GM19468 (cell line): ENCODE data around the gene ACSS1.

Source experiments
- ATAC-seq: cut with Tn5 transposase; IDR thresholded peaks from one replicate; pipeline ENCODE4 v1.9.1; 2021; ENCODE audit warnings: mild to moderate bottlenecking, moderate library complexity, moderate number of reproducible peaks; ENCODE audit not compliant: unreplicated experiment; ENCODE audit errors: extremely low read depth

Gene ACSS1

GRCh38 chr20:24981282-24981681 lies 76.7 kb downstream of the ACSS1 start:
- no peak for ATAC-seq

- no peak for ATAC-seq
Measured at GRCh38 chr20:24980291-24981053, 77.5 kb downstream of the ACSS1 start.

- no peak for ATAC-seq
Measured at GRCh38 chr20:24979036-24979960, 78.6 kb downstream of the ACSS1 start.

GRCh38 chr20:24978513-24978912 lies 79.4 kb downstream of the ACSS1 start:
- ATAC-seq, result no peak

GRCh38 chr20:24977797-24978196 lies 80.1 kb downstream of the ACSS1 start:
- no peak for ATAC-seq

DNA sequence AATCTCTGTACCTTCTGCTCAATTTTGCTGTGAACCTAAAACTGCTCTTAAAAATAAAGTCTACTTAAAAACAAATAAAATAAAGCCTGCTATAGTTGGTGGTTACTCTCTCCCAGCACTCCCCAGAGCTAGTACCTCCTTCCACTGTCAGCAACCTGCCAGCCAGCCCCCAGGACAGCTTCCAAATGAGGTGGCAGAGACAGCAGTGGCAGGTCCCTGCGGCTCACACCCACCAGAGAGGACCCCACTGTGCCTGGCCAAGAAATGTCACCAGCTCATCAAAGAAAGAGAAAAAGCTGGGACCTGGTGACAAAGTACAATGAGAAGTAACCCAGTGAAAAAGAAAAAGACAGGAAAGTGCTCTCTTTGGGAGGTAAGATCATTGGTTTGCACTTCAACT lies 80.6 kb downstream of the ACSS1 start:
- ATAC-seq, result no peak

- ATAC-seq, result no peak
Measured at GRCh38 chr20:24972341-24972740, 85.6 kb downstream of the ACSS1 start.

GRCh38 chr20:24971376-24972101 lies 86.4 kb downstream of the ACSS1 start:
- no peak for ATAC-seq

GRCh38 chr20:24970754-24971153 lies 87.2 kb downstream of the ACSS1 start:
- no peak for ATAC-seq

GRCh38 chr20:24970030-24970553 lies 87.8 kb downstream of the ACSS1 start:
- no peak for ATAC-seq

GRCh38 chr20:24969186-24970029 lies 88.5 kb downstream of the ACSS1 start:
- no peak for ATAC-seq

- no peak for ATAC-seq
Measured at GRCh38 chr20:24968278-24968800, 89.6 kb downstream of the ACSS1 start.

DNA sequence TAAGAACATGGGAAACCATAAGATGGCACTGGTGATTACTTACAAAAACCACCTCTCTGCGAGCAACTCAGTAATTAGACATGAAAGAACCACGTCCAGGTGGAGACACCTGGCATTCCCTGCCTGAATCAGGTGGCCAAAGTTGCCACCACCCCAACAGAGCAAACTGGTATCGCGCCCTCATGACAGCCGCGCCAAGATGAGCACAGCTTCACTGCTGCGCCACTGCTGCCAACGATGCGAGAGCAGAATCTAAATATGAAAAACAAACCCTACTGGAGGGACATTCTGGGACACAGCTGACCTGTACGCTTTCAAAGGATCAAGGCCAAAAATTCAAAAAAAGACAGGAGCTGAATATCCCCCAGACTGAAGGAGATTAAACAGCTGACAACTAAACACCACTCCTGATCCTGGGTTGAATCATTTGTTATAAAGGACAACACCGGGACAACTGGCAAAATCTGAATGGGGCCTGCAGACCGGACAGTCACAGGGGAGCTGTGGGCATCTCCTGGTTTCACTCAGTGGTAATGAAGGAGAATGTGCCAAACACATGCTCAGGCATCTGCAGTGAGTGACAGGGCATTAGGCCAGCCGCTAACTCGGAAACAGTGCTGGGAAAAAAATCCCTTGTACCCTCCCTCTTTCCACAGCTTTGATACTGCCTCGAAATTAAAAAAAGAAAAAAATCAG lies 91.5 kb downstream of the ACSS1 start:
- ATAC-seq, result no peak

GRCh38 chr20:24965065-24965919 lies 92.6 kb downstream of the ACSS1 start:
- ATAC-seq, result no peak

DNA sequence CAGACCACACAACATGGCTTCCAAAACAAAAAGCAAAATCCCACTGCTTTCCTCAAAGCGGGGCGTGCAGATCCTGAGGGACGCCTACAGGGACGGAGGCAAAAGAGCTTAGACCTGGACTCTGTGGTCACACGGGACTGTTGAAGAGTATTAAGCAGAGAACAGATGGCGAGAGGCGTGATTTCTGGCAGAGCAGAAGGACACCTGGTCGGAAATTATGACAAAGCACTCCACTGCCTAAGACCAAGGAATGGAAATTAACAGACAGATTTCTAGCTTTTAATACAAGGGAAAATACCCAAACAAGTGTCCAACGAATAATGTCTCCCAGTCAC lies 93.5 kb downstream of the ACSS1 start:
- ATAC-seq, result no peak

GRCh38 chr20:24963672-24964505 lies 94.0 kb downstream of the ACSS1 start:
- no peak for ATAC-seq

- no peak for ATAC-seq
Measured at GRCh38 chr20:24962510-24962909, 95.4 kb downstream of the ACSS1 start.
